GM12878 (cell line): ENCODE measurements around the gene KIZ. TPM values are rescaled to one million over a fixed set of nuclear protein-coding genes. Genes with fewer than 3 reads are reported as not detected.

Experiments
- ATAC-seq: fragments of 200-7000 bp; cut with Tn5 transposase; 3 replicates; pipeline ENCODE4 v1.9.1; 2020; ENCODE audit warnings: mild to moderate bottlenecking, moderate library complexity
- BruUV-seq: library from RNA; stranded (reverse); fragments of 400-500 nt; replicated peaks from 2 replicates; lab custom pipeline; 2021; lab: Mats Ljungman, UMichigan
- CTCF ChIA-PET: fragments of 300-600 bp; sonication (Branson Sonifier 250); formaldehyde crosslinking; extraction: SDS; loops from one replicate; lab custom pipeline; 2021; ENCODE audit warnings: inconsistent platforms; lab: Yijun Ruan, JAX
- POLR2A ChIA-PET: fragments of 350-600 bp; formaldehyde crosslinking; extraction: SDS; loops from one replicate; lab custom pipeline; 2021; ENCODE audit warnings: inconsistent platforms; lab: Charles Lee
- RAD21 ChIA-PET: fragments of 300-600 bp; sonication (Branson Sonifier 250); formaldehyde crosslinking; loops from one replicate; lab custom pipeline; 2023; ENCODE audit warnings: antibody characterized with exemption; ENCODE audit not compliant: unreplicated experiment; lab: Charles Lee
- SMC1A ChIA-PET: fragments of 300-600 bp; sonication (Branson Sonifier 250); formaldehyde crosslinking; loops from one replicate; lab custom pipeline; 2023; ENCODE audit not compliant: unreplicated experiment, uncharacterized antibody; lab: Charles Lee
- DNase-seq: peaks from one replicate; pipeline ENCODE4 v3.0.0-alpha.2; 2011; ENCODE audit warnings: low read depth, low spot score
- FAIRE-seq: peaks from 3 replicates; lab custom pipeline; 2011; peaks lifted over from hg19 to GRCh38; lab: Jason Lieb, UNC
- H2AFZ ChIP-seq: 2 replicates; pipeline ENCODE4 v1.6.0; 2011; ENCODE audit warnings: low read depth, low read length, control low read depth; ENCODE audit not compliant: control insufficient read depth
- H3K27ac ChIP-seq: 2 replicates; pipeline ENCODE4 v1.5.1; 2011; ENCODE audit warnings: control low read depth; ENCODE audit not compliant: control insufficient read depth, insufficient read depth
- H3K27me3 ChIP-seq, 2 experiments: replicated peaks in 1 of 2; 2 replicates each; pipeline versions ENCODE4 v1.6.0 to v1.6.1; 2011; ENCODE audit warnings: low read length in 1 of 2; ENCODE audit not compliant: control insufficient read depth in 2 of 2, insufficient read depth in 2 of 2
- H3K36me3 ChIP-seq, 2 experiments: 2 replicates each; pipeline ENCODE4 v1.5.1; 2011; ENCODE audit warnings: low read length in 1 of 2; ENCODE audit not compliant: control insufficient read depth in 2 of 2, insufficient read depth in 2 of 2
- H3K4me1 ChIP-seq: 2 replicates; pipeline ENCODE4 v1.6.1; 2011; ENCODE audit warnings: mild to moderate bottlenecking, low read length, moderate library complexity, mixed read lengths; ENCODE audit not compliant: control insufficient read depth, insufficient read depth
- H3K4me2 ChIP-seq: 2 replicates; pipeline ENCODE4 v1.6.0; 2011; ENCODE audit warnings: control low read depth; ENCODE audit not compliant: control insufficient read depth, insufficient read depth
- H3K4me3 ChIP-seq: fragments of 200-600 bp; sonication (generic); 2 replicates; pipeline ENCODE4 v1.5.1; 2016
- H3K79me2 ChIP-seq: 2 replicates; pipeline ENCODE4 v1.6.0; 2011; ENCODE audit warnings: low read length; ENCODE audit not compliant: control insufficient read depth, insufficient read depth
- H3K9ac ChIP-seq: 2 replicates; pipeline ENCODE4 v1.8.0; 2011; ENCODE audit warnings: low read length, control low read depth, mixed read lengths; ENCODE audit not compliant: control insufficient read depth, insufficient read depth
- H3K9me3 ChIP-seq: replicated peaks from 3 replicates; pipeline ENCODE4 v1.5.1; 2011; ENCODE audit warnings: mild to moderate bottlenecking, low read length; ENCODE audit not compliant: control insufficient read depth, insufficient read depth
- H4K20me1 ChIP-seq: 2 replicates; pipeline ENCODE4 v1.6.0; 2011; ENCODE audit not compliant: control insufficient read depth, insufficient read depth
- BHLHE40 ChIP-seq, 2 experiments: fragments of 450-650 bp in 1 of 2; IDR thresholded peaks; 2 replicates each; pipeline ENCODE4 v1.6.1; 2011 to 2017; ENCODE audit warnings: low read depth in 2 of 2, borderline replicate concordance in 1 of 2, improper control_type of control experiment in 1 of 2, low read length in 1 of 2, mild to moderate bottlenecking in 1 of 2
- CEBPZ ChIP-seq: fragments of 150-350 bp; IDR thresholded peaks from 2 replicates; pipeline ENCODE4 v1.6.1; 2016; ENCODE audit warnings: low read depth, low read length
- EED ChIP-seq: sonication (generic); IDR thresholded peaks from 2 replicates; pipeline ENCODE4 v1.6.1; 2016; ENCODE audit warnings: antibody characterized with exemption, low read depth
- SMC3 ChIP-seq: IDR thresholded peaks from 2 replicates; pipeline ENCODE4 v1.6.1; 2011; ENCODE audit warnings: low read length, improper control_type of control experiment, borderline replicate concordance
- WGBS: methylation state at CpG from one replicate; pipeline ENCODE4 v1.1.6; 2016; ENCODE audit warnings: low lambda C conversion rate; ENCODE audit not compliant: insufficient replicate concordance, insufficient coverage; ENCODE audit errors: missing lambda C conversion rate; 5-methylcytosine and 5-hydroxymethylcytosine counted together
- in situ Hi-C: fragments of 300-500 bp; cut with MboI; formaldehyde crosslinking; loops from 9 replicates; pipeline ENCODE4 v1.14.3; 2018; ENCODE audit warnings: mixed read lengths
- intact Hi-C: fragments of 100-400 bp; cut with micrococcal nuclease; formaldehyde crosslinking; loops from one replicate; pipeline ENCODE4 v1.14.2; 2022; ENCODE audit not compliant: unreplicated experiment
- polyA plus RNA-seq, 11 experiments: library from polyadenylated mRNA; depleted of rRNA in 4 of 11; unstranded in 6 of 11; stranded (reverse) in 5 of 11; fragments of >200 nt; fragmentation: Nextera tagmentation in 4 of 11; fragmentation: Illumina TruSeq in 1 of 11; extraction: Ambion mirVana in 4 of 11; extraction: Trizol in 1 of 11; gene quantifications; 1 replicate in 1 of 11; 2 replicates in 10 of 11; pipeline versions ENCODE4 v1.2.1 to v1.2.3, GENCODE V29; 2011 to 2016; ENCODE audit warnings: inconsistent platforms in 2 of 11, missing spikeins in 2 of 11, low read depth in 1 of 11
- total RNA-seq, 4 experiments: library from RNA; depleted of rRNA in 3 of 4; stranded (reverse); fragments of >200 nt in 3 of 4; fragmentation: Illumina TruSeq in 1 of 4; extraction: Trizol in 1 of 4; gene quantifications; 2 replicates each; pipeline versions ENCODE4 v1.2.1 to v1.2.3, GENCODE V29; 2013 to 2021

The KIZ gene
- total and polyA plus RNA-seq, 10 of the 15 experiments (the other 5 are each of a cell fraction or from before 2014, with no cell fraction given), result 2.7 to 11.0 (median 7.3) TPM

GRCh38 chr20:21191839-21192238 is 66.0 kb downstream of the KIZ start:
- Histone ChIP-seq H3K4me1 (no peaks in the 10 kb centered on the region), H2AFZ (no peak overlapping the region)

More at GRCh38 chr20:21191839-21192238, 66.0 kb downstream of the KIZ start:
- SMC1A ChIA-PET, result no interaction called here
- POLR2A ChIA-PET, result no interaction called here
- TF ChIP-seq EED (no peak), CEBPZ (no peak), BHLHE40 (IDR thresholded peaks at IDR 0.05; ENCODE audit: borderline replicate concordance in 1 of 2, low read depth in 2 of 2, low read length in 1 of 2) (no peak), SMC3 (no peak)
- RAD21 ChIA-PET, result no interaction called here
- Histone ChIP-seq H3K27me3 (no peaks in the 10 kb centered on the region), H3K27ac (no peak overlapping the region), H3K9ac (no peak overlapping the region), H3K4me3 (no peak overlapping the region), H3K79me2 (no peaks in the 10 kb centered on the region), H4K20me1 (no peaks in the 10 kb centered on the region), H3K4me2 (no peak overlapping the region), H3K9me3 (no peaks in the 10 kb centered on the region), H3K36me3 (no peaks in the 10 kb centered on the region)
- ATAC-seq (no peak), FAIRE-seq (no peak), DNase-seq (no peak)
- in situ Hi-C loops (no loop called here), intact Hi-C loops (no loop called here)
- WGBS, result 87% methylated on average over 5 of the region's 5 CpGs
- CTCF ChIA-PET, result interaction anchor here (0.6 kb wide), 1 partner anchor 18 kb away, joined by 3 read pairs; no protein-coding TSS in a partner anchor
- no TSS peak for BruUV-seq
